NOMO-1 treated with DMSO at 0.1 percent for 48 hours (cell line): ENCODE data around the gene PTPRF.
A peak's percentile ranks its signal among the peaks of the same experiment; 100 is the strongest.
"Not testable (repeated sequence)": the region's sequence is repeated elsewhere in the genome, so short reads cannot be mapped to it uniquely, and the experiment has no call there.

Experiments used
- DNase-seq: peaks from one replicate; lab custom pipeline; 2025; ENCODE audit not compliant: unreplicated experiment; lab: John Stamatoyannopoulos, UW

The PTPRF gene

DNA sequence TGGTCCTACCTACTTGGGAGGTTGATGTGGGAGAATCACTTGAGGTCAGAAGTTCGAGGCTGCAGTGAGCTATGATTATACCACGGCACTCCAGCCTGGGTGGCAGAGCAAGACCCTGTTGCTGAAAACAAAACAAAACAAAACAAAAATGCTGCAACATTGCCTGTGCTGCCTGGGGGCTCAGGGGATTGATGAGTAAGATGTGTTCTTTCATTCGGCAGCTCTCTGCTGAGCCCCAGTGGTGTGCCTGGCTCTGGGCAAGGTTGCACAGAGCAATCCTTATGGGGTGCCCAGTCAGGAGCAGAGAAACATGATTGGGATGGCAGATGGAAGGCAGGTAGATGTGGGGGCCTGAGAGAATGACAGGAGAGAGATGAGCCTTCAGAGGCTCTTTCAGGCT, 90.7 kb downstream of the PTPRF start:
- no peak for DNase-seq

- DNase-seq: no peak
Observed at GRCh38 chr1:43621861-43622260, 91.2 kb downstream of the PTPRF start.

GRCh38 chr1:43622471-43622870, 91.8 kb downstream of the PTPRF start:
- DNase-seq: no peak

- DNase-seq: no peak
Observed at GRCh38 chr1:43622901-43623780, 92.5 kb downstream of the PTPRF start.

- DNase-seq: no peak
Observed at GRCh38 chr1:43625063-43625780, 94.5 kb downstream of the PTPRF start.

DNA sequence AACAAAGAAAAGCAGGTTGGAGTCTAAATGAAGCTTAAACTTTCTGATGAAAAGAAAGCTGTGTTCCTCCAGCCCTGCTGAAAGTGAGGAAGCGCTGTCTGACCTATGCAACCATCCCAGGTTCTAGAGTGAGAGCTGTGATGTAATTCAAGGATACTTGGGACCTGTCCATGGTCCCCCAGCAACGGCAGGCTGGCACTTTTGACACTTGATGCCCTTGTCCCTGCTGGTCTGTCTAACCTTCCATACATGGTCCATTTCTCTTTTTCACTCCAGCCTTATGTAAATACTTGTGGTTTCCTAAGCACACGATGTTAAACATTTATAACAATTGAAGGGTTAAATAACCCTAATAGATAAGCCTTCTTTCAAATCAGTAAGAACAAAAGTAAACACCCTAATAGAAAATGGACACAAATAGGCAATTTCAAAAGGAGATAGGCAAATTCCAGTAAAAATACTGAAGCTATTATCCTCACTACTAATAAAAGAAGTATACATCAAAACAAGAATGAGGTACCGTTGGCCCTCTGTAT, 101.5 kb downstream of the PTPRF start:
- no peak for DNase-seq

DNA sequence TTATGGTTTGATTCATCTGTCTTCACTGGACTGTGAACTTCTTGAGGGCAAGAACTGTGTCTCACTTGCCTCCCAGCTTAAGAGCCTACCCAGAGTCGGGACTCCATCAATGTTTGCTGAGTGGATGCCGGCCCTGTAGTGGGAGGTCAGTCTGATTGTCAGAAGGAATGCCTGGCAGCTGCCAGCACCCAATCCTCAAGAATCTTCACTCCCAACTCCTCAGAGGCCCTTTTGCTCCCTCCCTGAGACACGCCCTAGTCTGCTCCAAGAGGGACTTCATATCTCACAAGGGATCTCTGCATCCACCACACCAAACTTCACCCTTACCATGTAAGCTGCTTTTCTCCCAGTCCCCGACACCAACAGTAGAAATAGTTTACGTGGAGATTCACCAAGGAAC, 104.0 kb downstream of the PTPRF start:
- DNase-seq: no peak

DNA sequence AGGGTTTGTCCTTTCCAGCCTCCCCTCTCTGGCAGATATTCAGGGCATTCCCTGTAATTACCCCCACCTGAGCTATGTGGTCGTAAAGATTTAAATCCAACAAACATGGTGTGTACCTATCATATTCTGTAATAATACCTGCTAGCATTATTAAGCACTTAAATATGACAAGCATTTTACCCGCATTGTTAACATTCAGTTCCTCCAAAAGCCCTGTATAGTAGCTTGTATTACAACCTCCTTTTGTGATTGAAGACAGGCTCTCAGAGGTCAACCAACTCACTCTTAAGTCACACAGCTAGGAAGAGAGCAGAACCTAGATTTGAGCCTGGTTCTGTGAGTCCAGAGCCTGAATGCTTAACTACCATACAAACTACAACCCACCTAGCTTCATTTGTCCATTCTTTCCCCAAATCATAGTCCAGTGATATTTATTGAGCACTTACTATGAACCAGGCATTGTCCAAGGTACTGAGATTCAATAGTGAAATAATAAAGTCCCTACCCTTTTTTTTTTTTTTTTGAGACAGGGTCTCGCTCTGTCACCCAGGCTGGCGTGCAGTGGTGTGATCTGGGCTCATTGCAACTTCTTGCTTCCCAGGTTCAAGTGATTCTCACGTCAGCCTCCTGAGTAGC, 105.4 kb downstream of the PTPRF start:
- no peak for DNase-seq

- DNase-seq: no peak
Observed at GRCh38 chr1:43637267-43637666, 106.6 kb downstream of the PTPRF start.

GRCh38 chr1:43638381-43638780, 107.7 kb downstream of the PTPRF start:
- DNase-seq: not testable (repeated sequence)

DNA sequence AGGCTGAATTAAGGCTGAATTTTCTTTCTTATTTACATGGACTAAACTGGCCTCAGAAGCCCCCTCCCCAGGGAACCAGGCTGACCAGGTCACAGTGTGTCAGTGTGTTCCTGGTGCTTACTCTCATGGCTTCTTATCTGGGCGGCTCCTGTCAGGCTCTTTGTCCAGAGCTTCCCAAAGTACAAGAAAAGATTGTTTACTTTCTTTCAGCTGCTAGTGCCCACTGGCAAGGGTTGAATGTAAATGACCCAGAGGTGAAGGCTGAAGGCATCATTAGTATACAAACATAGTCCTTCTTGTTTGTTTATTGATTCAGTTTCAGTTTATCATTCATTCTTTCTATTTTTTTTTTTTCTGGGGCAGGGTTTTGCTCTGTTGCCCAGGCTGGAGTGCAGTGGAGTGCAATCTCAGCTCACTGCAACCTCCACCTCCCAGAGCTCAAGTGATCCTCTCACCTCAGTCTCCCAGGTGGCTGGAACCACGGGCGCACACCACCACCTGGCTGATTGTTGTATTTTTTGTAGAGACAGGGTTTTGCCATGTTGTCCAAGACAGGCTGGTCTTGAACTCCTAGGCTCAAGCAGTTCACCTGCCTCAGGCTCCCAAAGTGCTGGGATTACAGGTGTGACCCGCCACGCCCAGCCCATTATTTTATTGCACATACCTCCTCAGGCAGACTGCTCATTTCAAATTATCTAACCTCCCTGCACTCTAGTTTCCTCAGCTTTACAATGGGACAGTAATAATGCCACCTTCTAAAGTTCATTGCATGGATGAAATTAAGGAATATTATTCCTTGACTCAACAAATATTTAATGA, 109.5 kb downstream of the PTPRF start:
- no peak for DNase-seq

- no peak for DNase-seq
Observed at GRCh38 chr1:43644558-43644957, 113.9 kb downstream of the PTPRF start.

DNA sequence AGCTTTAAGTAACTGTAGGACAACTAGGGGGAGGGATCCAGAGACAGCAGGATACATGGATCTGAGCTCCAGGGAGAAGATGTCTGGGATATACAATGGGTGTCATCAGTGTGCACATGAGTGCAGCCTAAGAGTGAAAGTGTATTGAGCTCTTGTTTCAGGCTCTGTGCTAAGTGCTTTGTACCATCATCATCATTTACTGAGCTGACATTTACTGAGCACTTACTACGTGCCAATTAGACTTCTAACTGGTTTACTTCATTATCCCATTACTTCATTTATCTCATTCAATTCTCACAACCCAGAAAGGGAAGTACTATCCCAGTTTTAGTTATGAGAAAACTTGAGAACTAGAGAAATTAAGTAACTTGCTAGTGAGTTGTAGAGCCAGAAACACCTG, 114.8 kb downstream of the PTPRF start:
- DNase-seq: peak; percentile 24

DNA sequence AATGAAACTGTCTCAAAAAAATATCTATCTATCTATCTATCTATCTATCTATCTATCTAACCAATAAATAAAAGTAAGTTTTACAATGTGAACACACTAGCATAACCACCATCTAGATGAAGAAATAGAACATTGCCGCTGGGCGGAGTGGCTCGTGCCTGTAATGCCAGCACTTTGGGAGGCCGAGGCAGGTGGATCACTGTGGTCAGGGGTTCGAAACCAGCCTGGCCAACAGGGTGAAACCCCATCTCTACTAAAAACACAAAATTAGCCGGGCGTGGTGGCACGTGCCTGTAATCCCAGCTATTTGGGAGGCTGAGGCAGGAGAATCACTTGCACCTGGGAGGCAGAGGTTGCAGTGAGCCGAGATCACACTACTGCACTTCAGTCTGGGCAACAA, 116.6 kb downstream of the PTPRF start:
- not testable (repeated sequence) for DNase-seq

DNA sequence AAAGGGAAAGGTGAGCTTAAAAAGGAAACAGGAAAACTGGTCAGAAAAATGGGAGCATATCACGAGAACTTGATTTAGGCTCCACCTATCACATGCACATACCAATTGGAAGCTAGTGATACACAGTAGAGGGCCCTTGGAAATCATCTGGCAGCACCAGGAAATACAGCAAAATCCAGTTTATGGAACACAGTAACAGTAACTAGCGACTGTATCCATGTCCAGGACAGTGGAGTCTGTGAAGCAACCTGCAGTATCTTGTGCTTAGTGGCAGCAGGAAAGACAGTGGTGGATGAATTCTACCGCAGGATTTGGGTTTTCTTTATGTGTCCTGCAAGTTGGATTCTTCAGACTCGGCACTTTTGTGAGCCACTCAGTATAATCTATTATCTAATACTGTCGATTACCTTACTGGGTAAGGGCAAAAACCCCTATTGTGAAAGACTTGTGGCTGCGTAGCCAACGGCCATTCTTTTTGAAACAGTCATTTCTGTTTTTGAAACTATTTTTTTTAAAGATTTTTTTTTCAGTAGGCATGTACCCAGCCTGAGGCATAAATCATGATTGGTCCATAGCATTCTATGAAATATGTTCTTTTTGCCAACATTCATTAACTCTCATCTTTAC, 117.7 kb downstream of the PTPRF start:
- DNase-seq: peak; percentile 72

DNA sequence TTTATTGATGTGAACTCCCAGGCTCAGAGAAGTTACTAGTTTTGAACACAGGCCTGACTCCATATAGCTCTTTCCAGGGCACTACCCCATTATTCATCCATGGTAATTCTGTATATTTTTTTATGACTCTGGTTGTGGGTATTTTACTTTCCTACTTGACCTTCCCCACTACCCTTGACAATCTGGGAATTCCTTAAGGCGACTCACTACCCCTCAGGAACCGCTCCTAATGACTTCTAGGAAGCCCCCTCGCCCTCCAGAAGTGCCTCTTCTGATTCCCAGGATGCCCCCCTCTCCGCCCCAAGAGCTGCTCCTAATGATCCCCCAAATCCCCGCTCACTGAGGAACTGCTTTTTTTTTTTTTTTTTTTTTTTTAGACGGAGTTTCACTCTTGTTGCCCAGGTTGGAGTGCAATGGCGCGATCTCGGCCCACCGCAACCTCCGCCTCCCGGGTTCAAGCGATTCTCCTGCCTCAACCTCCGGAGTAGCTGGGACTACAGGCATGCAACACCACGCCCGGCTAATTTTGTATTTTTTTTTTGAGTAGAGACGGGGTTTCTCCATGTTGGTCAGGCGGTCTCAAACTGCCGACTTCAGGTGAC, 118.3 kb downstream of the PTPRF start:
- DNase-seq: no peak

GRCh38 chr1:43650310-43651085, 119.8 kb downstream of the PTPRF start:
- peak; percentile 92 for DNase-seq

- DNase-seq: no peak
Observed at GRCh38 chr1:43651188-43651587, 120.5 kb downstream of the PTPRF start.

- no peak for DNase-seq
Observed at GRCh38 chr1:43651902-43652301, 121.2 kb downstream of the PTPRF start.
